Mammary epithelial cell (primary cell): ENCODE data around the gene IL27RA.

ENCODE experiments used
- CTCF ChIP-seq, 2 donors: IDR thresholded peaks in 1 of 2; conservative IDR thresholded peaks in 1 of 2; 2 replicates each; pipeline ENCODE4 v1.5.1; 2011 to 2012; ENCODE audit warnings: inconsistent platforms in 2 of 2, low read length in 2 of 2, mild to moderate bottlenecking in 2 of 2, control low read depth in 1 of 2, low read depth in 1 of 2; ENCODE audit not compliant: insufficient read depth in 1 of 2; ENCODE audit errors: extremely low read depth in 1 of 2
- EZH2 ChIP-seq: IDR thresholded peaks from 2 replicates; pipeline ENCODE4 v1.6.1; 2012; ENCODE audit warnings: low read length, inconsistent platforms, borderline replicate concordance

- TF ChIP-seq EZH2 (no peak), CTCF (conservative IDR thresholded peaks at IDR 0.05 in 1 of 2, IDR thresholded peaks at IDR 0.05 in 1 of 2; ENCODE audit: extremely low read depth in 1 of 2, insufficient read depth in 1 of 2, low read depth in 1 of 2, low read length in 2 of 2) (no peak)
Measured at GRCh38 chr19:14050512-14050911, 18.9 kb downstream of the IL27RA start.
